ENCODE measurements around the gene SLC43A2.
"Not testable (repeated sequence)": the region's sequence is repeated elsewhere in the genome, so short reads cannot be mapped to it uniquely, and the experiment has no call there.

Gene SLC43A2

GRCh38 chr17:1535737-1536136 lies 92.9 kb downstream of the SLC43A2 start:
- no peak for DNase-seq

- DNase-seq: no peak
Observed at GRCh38 chr17:1533661-1534325, 94.8 kb downstream of the SLC43A2 start.

- DNase-seq: peak; percentile 11
Observed at GRCh38 chr17:1532836-1533602, 95.6 kb downstream of the SLC43A2 start.

- DNase-seq: no peak
Observed at GRCh38 chr17:1529863-1530262, 98.8 kb downstream of the SLC43A2 start.

- not testable (repeated sequence) for DNase-seq
Observed at GRCh38 chr17:1526876-1527275, 101.8 kb downstream of the SLC43A2 start.

- no peak for DNase-seq
Observed at GRCh38 chr17:1522626-1523025, 106.0 kb downstream of the SLC43A2 start.

- no peak for DNase-seq
Observed at GRCh38 chr17:1521086-1521640, 107.5 kb downstream of the SLC43A2 start.

- DNase-seq: no peak
Observed at GRCh38 chr17:1519678-1520077, 109.0 kb downstream of the SLC43A2 start.

Measured in fibroblast of skin of back (primary cell).